Measurements from ENCODE around the gene SLC2A1.

Gene SLC2A1

DNA sequence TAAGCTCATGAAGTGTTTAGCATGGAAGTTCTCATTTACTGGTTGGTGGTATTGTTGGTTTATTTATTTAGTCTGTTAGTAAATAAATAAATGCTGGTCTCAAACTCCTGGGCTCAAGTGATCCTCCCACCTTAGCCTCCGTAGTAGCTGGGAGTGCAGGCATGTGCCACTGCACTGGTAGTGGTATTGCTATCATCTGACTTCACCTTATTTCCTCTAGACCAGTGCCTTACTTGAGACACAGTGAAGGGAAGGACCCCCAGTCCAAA lies 1.4 kb upstream of the SLC2A1 start:
- DNase-seq (ENCODE audit: low spot score) = no peak

DNA sequence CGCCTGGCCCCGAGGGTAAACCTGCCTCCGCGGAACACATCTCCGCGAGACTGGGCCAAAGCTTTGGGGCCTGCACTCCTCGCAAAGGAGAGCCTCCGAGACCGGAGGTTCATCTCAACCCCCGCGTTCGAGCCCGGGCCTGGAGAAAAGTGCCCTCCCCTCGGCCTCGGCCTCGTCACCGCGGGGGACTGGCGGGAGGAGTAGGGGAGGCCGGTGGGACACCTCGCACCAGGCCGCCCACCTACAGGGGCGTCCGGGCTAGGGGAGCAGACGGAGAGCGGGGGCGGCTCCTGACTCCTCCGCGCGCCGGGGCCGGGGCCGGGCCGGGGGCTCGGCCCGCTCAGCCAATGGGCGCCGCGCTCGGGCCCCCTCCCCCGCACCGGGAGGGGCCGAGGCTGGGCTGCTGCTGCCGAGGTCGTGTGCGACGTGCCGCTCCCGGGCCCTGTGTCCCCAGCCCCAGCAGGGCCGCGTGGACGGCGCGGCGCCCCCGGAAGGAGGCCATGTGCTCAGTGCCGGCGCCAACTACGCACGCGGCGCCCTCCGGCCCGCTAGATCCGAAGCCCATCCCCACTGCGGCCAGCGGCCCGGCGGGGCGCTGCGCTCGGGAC lies 684 bp downstream of the SLC2A1 start:
- DNase-seq (ENCODE audit: low spot score) = peak; percentile 85

DNA sequence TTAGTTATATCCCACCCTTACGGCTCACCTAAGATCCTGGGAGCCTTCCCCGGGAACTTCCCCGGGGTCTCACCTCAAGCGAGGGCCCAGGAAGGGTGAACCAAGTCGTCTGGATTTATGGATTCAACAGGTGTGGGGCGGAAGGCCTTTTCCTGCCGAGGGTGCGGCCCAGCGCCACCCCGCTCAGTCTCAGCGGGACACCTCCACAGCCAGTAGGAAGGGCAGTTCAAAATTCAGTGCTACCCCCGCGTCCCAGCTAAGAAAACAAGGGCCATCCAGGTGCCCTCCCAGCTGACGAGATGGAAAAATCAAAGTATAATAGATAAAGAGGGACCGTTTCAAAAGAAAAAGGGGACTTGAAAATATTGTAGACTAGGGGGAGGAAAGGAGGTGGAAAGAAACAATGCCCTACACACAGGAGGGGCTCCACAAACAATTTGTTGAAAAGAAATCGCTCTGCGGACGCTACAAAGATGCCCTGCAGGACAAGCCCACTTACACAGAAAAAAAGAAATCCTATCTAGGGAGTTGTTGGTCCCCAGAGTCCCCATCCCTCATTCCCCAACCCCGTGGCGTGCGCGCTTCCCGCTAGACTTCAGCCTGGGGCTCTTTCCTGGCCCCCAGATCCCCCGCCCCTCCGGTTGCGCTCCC lies 1.3 kb downstream of the SLC2A1 start:
- DNase-seq (ENCODE audit: low spot score) = no peak

DNA sequence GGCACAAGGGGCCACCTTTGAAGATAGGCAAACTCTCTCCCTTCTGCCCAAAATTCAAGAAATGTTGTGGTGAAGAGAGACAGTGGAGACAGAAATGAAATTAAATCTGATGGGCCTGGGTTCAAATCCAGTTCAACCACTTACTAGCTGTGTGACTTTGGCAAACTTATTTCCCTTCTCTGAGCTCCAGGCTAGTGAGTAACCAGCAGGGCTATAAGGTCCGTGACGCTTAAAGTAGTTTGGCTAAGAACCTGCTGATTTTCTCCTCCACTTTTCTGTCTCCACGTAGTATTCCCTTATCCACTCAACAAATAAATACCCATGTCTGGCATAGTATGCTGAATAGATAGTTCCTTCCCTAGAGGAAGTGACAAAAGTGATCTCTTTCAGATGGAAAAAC lies 1.9 kb downstream of the SLC2A1 start:
- no peak for DNase-seq (ENCODE audit: low spot score)

DNA sequence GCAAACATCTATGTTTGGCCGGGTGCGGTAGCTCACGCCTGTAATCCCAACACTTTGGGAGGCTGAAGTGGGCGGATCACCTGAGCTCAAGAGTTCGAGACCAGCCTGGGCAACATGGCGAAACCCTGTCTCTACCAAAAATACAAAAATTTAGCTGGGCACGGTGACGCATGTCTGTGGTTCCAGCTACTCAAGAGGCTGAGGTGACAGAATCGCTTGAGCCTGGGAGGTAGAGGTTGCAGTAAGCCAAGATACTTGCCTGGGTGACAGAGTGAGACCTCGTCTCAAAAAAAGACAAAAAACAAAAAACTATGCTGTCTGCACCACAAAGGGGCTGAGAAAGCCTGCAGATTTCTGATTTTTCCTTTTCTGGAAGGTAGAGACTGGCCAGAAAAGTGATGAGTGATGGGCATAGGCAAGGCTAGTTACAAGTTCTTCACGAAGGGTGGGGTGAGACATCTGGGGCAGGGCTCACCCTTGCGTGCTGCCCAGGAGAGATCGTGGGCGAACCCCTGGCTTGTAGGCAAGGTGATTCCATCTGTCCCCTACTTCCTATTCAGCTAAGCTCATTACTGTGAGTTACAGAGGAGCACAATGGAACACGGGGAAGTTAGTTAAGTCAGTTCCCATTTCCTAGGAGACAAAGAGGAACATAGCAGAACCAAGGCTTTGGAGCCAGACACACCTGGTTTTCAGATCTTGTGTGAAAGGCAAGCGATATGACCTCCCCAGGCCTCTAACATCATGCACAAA lies 3.2 kb downstream of the SLC2A1 start:
- DNase-seq (ENCODE audit: low spot score) = no peak

DNA sequence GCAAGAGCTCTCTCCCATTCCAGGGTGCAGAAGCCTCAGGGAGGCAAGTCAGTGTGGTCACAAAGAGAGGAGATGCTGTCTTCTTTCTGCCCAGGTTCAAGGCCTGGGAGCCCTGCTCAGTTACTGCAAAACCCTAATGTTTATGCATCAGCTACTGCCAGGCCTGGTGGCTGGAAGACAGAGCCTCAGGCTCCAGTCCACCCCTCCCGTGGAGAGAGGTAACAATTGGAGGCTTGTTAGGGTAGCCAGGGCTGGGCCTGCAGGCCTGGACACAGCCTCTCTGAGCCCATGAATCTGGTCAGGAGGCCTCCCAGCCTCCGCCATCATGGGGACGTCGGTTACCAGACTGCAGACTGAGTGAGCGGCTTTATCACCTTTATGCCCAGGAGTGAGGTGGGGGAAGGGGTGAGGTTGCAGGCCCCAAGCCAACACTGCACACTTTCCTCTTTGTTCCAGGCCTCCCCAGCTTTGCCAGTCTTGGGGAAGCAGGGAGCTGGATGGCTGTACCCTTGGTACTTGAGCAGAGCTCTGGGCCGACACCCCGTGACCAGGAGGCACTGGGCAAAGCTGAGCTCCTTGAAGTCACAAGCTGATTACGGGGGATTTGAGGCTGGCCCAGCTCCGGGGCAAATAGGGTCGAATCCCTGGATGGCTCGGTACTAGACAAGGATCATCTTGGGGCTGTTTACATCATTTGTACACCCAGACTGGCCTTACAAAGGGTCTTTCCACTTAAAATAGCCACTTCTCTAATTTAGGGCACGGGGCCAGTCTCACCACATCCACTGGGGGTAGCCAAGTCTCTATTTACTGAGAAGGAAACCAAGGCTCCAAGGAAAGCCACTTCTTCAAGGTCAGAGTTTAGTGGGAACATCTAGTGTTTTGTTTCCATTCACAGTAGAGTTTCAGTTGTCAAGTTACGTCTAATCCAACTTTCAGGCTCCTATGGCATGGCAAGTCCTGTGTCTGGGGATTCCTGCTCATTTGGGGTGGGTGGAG lies 5.2 kb downstream of the SLC2A1 start:
- no peak for DNase-seq (ENCODE audit: low spot score)

DNA sequence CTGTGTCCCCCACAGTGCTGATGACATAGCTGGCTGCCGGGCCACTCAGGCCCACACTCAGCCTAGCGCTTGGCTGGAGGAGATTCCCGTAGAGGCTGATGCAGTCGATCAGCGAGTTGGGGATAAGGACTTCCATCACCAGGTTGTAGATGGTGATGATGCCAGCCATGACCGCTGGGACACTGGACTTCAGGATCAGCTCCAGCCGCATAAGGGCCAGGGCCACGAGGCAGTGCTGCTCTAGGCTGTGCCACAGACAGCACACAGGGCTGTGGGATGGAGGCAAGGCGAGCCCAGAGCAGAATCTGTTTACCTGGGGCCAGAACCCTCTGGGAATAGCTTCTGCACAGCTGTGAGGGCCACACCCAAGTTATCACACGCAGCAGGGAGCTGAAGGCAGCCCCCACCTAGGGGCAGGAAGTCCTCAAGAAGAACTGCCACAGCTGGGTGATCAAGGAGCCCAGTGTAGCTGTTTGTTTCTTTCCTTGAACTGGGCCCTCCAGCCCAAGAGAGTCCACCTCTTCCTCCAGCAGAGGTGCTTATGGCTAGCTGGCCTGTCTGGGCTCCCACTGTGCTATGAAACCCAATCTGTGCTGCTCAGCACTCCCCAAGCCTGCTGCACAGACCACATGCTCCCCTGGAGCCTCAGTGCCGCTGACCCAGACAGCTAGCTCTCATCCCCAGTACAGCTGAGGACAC lies 6.2 kb downstream of the SLC2A1 start:
- DNase-seq (ENCODE audit: low spot score) = no peak

DNA sequence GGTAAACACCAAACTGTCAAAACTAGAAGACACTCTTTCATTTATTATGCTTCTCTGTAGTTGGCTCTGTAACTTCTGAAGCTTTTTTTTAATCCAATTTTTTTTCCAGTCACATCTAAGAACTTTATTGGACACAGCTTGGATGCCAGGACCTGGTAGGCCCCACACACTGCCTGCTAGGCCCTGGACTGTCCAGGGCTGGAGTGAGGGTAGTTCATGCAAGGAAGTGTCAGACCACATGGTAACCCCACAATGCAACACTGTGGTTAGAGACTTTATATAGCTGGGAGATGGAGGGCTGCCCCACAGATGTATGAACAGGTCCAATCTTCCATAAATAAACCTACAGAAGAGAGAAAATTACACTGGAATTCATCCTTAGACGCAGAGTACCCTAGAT lies 7.1 kb downstream of the SLC2A1 start:
- no peak for DNase-seq (ENCODE audit: low spot score)

DNA sequence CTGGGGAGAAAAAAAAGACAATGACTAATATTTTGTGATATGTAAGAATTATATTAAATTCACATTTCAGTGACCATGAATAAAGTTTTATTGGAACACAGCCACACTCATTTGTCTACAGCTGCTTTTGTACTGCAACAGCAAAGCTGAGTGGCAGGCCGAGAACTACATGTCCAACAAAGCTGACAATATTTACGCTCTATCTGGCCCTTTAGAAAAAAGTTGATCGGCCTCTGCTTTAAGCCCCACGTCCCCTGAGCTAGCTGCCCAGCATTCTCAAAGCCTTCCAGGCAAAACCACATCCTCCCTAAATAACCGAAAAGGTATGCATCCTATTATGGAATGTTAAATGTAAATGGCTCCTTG lies 8.6 kb downstream of the SLC2A1 start:
- no peak for DNase-seq (ENCODE audit: low spot score)

DNA sequence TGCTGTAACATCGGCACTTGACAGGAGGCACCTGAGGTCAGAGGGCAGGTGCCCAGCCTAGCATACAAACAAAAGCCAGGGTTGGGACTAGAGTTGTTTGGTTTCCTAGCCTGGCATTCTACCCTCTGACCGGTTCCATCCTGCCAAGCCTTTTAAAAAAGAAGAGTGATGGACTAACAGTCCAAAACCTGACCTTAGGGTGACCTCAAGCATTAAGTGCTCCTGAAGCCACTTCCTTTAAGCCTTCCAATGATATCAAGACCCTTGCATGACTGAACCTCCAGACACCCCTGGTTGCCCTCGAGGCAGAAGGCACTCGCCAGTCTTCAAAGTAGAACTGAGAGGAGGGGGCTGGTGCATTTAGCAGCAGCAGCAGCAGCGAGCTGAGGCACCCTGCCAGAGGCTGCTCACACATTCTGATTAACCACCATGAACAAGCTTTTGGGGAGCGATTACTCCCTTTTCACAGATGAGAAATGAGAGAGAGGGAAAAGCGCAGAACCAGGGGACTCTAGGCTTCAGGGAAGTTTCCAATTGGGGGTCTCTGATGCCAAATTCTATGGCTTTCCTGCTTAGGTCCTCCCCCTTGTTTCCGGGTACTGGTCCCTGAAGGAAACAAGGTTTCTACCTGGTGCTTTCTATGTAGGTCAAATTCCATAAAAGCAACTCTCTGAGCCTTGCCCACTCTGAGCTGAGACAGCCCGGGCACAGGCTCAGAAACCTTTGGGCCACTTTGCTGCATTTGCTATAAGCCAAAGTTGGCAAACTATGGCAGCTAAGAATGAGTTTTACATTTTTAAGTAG lies 9.2 kb downstream of the SLC2A1 start:
- DNase-seq (ENCODE audit: low spot score) = no peak

DNA sequence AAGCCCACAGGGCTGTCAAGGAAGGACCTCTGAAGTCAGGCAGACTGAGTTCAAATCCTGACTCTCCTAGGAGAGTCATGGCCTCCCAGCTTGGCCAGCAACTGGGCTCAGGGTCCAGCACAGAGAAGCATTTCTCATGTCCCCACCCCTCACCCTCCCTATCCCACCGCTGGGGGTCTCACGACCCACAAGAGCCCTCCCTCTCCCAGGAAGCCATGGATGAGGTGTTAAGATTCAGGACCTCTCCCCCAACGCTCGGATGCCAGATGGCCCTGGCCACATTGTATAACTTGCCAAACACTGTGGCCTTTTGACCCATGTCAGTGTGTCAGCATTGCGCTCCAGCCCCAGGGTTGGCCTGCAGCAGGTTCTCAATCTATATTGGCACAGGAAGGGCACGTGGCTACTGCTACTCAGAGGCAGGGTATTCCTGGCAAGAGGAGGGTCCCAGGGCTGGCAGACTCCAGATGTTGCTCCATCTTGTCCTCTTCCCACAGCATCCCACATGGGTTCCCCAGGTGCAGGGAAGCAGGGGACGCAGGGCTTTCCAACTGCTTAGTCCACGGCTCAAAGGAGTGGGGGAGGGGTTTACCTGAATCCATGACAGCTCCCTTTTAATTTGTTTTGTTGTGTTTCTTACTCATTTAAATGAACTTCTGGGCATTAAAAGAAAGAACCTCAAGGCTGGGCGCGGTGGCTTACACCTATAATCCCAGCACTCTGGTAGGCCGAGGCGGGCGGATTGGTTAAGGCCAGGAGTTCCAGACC lies 10.5 kb downstream of the SLC2A1 start:
- no peak for DNase-seq (ENCODE audit: low spot score)

DNA sequence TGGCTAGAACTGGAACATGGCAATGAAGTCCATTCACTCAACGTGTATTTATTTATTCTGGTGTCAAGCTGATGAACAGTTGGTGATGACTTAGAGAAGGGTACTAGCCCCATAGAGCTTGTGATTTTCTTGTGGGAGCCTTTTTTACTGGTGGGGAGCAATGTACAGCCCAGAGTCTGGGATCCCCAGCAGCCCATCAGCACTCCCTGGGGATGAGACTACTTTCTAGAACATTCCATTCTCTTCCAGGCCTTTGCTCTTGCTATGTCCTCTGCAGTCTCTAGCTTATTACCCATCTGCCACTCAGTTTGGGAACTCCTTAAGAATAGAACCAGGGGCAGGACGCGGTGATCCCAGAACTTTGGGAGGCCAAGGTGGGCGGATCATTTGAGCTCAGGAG lies 11.6 kb downstream of the SLC2A1 start:
- DNase-seq (ENCODE audit: low spot score) = no peak

DNA sequence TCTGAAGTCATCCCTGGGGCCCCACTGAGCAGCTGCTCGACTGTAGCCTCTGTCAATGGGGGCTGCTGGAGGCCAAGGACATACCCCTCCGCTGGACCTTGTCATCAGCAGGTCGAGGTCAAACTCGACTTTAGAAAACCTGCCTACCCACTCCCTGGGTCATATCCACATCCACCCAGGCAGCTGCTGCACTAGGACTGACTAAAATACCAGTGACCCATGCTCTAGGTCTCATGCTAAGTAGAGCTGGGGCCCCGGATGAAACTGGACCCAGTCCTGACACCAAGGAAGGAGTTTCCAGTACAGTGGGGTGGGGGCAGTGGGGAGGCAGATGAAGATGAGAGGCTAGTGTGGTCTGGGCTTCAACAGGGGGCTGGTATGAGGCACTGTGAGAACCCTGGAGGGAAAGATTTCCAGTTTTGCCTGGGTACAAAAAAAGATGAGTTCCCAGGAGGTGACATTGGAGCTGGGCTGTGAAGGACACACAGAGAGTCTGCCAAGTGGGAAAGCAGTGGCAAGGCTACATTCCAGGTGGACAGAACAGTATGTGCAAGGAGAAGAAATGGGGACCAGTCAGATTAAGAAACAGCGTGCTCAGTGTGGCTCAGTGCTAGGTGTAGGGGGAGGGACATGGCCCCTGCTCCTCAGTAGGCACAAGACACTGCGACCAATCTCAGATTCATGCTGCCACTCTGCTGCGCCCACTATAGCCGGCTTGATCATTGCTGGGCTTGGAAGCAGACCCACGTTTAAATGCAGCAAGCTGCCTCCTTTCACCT lies 12.4 kb downstream of the SLC2A1 start:
- no peak for DNase-seq (ENCODE audit: low spot score)

DNA sequence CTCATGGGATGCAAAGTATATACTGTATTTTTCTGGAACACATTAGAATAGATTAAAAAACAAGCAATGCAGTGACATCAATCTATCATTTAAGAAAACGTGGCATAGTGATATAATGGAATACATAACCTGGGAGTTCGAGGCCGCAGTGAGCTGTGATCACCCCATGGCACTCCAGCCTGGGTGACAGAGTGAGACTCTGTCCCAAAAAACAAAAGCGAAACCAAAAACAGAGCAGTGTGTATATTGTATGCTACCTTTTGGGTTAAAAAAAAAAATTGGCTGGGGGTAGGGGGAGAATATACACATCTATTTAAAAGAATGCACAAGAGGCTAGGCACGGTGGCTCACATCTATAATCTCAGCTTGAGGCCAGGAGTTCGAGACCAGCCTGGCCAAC lies 13.5 kb downstream of the SLC2A1 start:
- no peak for DNase-seq (ENCODE audit: low spot score)

DNA sequence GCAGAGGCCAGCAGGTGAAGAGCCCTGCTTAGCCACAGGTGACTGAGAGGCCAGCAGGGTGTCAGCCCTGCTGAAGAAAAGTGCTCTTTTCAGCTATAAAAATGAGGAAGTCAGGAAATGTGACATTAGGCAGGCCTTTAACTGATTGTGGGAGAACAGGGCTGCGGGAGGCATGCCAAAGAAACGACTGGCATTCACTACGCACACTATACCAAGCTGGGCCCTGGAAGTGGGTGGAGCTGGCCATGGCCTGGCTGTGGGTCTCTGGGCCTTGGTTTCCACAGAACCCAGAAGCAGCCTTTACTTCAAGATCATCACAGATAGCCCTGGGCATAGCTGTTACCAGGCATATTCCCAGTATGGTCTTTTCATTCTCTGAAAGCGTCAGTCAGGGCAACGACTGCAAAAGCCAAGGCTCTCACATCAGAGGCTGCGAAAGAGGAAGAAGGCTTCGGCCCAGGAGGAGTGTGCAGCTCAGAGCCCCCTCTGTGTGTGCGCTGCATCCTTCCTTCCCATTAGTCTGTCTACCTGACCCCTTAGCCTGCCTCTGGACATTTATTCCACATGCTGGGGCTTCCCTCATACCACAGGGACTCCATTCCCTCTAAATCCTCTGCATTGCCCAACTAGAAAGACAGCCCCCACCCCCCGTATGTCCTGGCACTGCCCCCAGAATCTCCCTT lies 14.3 kb downstream of the SLC2A1 start:
- no peak for DNase-seq (ENCODE audit: low spot score)

DNA sequence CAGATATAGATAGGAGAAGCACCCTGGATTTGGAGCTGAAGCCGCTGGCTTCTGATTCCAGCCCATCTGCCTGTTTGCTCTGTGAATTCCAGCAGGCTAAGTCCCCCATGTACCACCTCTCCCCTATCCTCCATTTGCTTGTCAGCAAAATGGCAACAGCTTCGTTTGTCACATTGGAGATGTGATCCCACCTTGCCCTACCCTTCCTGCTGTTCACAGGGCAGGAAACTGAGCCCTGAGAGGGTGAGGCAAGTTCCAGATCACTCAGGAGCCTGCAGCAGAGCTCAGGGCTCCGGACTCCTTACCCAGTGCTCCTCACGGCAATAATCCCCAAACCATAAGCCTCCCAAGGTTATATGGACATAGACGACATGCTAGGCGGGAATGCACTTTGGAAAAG lies 14.9 kb downstream of the SLC2A1 start:
- no peak for DNase-seq (ENCODE audit: low spot score)

DNA sequence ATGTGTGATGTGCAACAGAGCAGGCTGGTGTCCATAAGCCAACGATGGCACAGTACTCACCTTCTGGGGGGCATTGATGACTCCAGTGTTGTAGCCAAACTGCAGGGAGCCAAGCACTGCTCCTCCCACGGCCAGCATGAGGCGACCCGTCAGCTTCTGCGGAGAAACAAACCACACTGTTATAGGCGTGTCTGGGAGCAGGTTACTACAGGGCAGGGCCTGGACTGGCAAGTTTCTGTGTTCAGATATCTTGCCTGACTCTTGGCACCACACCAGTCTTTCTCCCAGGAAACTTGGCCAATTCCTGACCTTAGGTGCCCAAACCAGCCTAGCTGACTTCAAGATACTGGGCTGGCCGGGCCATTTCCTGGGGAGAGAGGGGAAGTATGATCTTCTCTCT lies 15.5 kb downstream of the SLC2A1 start:
- DNase-seq (ENCODE audit: low spot score) = no peak

DNA sequence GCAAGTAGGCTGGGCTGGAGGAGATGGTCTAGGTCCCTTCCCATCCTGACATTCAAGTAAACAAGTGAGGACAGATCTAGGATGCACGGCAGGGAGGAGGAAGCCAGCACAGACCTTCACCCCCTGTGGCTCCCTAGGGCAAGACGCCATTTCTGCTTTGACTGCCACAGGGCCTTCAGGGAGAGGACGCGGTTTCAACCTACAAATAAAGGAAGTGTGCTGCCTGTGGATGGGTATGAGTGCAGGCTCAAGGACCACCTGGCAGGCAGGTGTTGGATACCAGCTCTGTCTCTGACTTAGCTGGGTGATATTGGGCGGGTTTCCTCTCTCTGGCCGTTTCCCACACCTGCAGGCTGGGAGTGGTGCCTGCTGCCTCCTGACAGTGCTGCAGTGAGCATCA lies 16.2 kb downstream of the SLC2A1 start:
- DNase-seq (ENCODE audit: low spot score) = no peak
